Sigmoid colon (tissue), 4 donors: ENCODE results near the gene ZFR2.

Experiments
- POLR2A ChIP-seq, 2 donors: fragments of 450-650 bp; IDR thresholded peaks; one replicate each; pipeline ENCODE4 v1.6.1; 2016; ENCODE audit warnings: antibody characterized with exemption in 2 of 2, mild to moderate bottlenecking in 2 of 2, moderate library complexity in 2 of 2
- POLR2AphosphoS5 ChIP-seq, 4 donors: sonication (generic); formaldehyde crosslinking; IDR thresholded peaks; one replicate each; pipeline ENCODE4 v1.6.1; 2017; ENCODE audit warnings: antibody characterized with exemption in 4 of 4
- TF ChIP-seq, protein P1 (sequence below), 4 experiments: fragments of 450-650 bp in 3 of 4; fragments of 200-600 bp in 1 of 4; IDR thresholded peaks; one replicate each; pipeline ENCODE4 v1.5.1; 2016 to 2019; ENCODE audit warnings: antibody characterized with exemption in 4 of 4, mild to moderate bottlenecking in 3 of 4, moderate library complexity in 2 of 4

GRCh38 chr19:3771906-3772455 lies 96.9 kb downstream of the ZFR2 start, which contains the start of gene RAX2:
- TF ChIP-seq, protein P1, sequence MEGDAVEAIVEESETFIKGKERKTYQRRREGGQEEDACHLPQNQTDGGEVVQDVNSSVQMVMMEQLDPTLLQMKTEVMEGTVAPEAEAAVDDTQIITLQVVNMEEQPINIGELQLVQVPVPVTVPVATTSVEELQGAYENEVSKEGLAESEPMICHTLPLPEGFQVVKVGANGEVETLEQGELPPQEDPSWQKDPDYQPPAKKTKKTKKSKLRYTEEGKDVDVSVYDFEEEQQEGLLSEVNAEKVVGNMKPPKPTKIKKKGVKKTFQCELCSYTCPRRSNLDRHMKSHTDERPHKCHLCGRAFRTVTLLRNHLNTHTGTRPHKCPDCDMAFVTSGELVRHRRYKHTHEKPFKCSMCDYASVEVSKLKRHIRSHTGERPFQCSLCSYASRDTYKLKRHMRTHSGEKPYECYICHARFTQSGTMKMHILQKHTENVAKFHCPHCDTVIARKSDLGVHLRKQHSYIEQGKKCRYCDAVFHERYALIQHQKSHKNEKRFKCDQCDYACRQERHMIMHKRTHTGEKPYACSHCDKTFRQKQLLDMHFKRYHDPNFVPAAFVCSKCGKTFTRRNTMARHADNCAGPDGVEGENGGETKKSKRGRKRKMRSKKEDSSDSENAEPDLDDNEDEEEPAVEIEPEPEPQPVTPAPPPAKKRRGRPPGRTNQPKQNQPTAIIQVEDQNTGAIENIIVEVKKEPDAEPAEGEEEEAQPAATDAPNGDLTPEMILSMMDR (IDR thresholded peaks at IDR 0.05) = no peak
- TF ChIP-seq POLR2A (IDR thresholded peaks at IDR 0.05) = no peak
- TF ChIP-seq POLR2AphosphoS5 (IDR thresholded peaks at IDR 0.05) = no peak
